ENCODE data around the gene ESR2. TPM values are rescaled to one million over a fixed set of nuclear protein-coding genes. Genes with fewer than 3 reads are reported as not detected.
"Not testable (repeated sequence)": the region's sequence is repeated elsewhere in the genome, so short reads cannot be mapped to it uniquely, and the experiment has no call there.

The ESR2 gene
- total and polyA plus RNA-seq, 7 experiments from 2014 or later, result 0.07 to 0.19 (median 0.12) TPM; not detected in 2

DNA sequence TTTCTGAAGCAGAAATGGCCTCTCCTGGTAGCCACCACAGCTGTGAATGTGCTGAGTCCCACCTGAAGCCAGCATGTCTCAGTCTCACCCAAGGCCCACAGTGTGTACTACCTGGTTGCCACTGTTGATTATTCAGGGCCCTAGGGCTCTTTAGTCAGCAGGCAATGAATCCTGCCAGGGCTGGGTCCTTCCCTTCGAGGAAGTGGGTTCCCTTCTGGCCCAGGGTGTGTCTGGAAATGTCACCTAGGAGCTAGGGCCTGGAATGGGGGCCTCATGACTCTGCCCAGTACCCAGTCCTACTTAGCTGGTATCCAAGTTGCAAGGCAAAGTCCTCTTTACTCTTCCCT lies 234.0 kb downstream of the ESR2 start:
- POLR2A ChIA-PET, result no interaction called here
- peaks cover 19 to 59% (median 34%) of the 10 kb centered on the region in 5 donors for H3K36me3 Mint-ChIP-seq

DNA sequence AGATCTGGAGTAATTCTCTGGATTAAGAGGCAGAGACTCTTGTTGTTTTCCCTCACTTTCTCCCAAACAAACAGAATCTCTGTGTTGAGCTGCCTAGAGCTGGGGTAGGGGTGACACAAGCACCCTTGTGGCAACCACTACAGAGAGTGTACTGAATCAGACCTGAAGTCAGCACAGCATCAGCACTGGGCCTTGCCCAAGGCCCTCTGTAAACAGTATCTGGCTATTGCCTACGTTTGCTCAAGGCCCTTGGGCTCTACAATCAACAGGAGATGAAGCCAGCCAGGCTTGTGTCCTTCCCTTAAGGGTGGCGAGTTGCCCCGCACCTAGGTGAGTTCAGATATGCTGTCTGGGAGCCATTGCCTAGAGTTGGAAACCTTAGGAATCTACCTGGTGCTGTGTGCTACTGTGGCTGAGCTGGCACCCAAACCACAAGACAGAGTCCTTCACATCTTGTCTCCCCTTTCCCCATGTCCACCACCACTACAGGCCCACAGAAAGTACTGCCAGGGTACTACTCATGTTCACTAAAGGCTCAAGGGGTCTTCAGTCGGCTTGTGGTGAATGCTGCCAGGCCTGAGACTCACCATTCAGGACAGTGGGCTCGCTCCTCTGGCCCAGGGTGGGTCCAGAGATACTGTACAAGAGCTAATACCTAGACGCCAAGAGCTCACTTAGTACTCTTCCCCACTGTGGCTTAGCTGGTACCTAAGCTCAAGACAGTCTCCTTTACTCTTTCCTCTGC lies 234.5 kb downstream of the ESR2 start:
- no peaks in the 10 kb centered on the region for H3K27me3 Mint-ChIP-seq
- Histone ChIP-seq H3K9me3 (ENCODE audit: control insufficient read depth in 2 of 3, low read length in 3 of 3) (no peaks in the 10 kb centered on the region), H3K4me1 (ENCODE audit: control insufficient read depth in 2 of 2, insufficient read depth in 2 of 2, low read length in 2 of 2) (no peaks in the 10 kb centered on the region), H3K4me3 (ENCODE audit: low read length) (no peak overlapping the region), H3K36me3 (ENCODE audit: control insufficient read depth in 2 of 3, insufficient read depth in 3 of 3, low read length in 3 of 3) (peaks cover 0 to 31% (median 6%) of the 10 kb centered on the region in 3 experiments), H3K27ac (ENCODE audit: low read depth, low read length) (no peak overlapping the region), H3K27me3 (ENCODE audit: control insufficient read depth in 2 of 2, insufficient read depth in 2 of 2, low read length in 2 of 2) (no peaks in the 10 kb centered on the region)
- intact Hi-C loops (cut with micrococcal nuclease), result no loop called here
- ChIA-PET CTCF (interaction anchor here (0.6 kb wide), 1 partner anchor 841 kb away, joined by 3 read pairs; no protein-coding TSS in a partner anchor), POLR2A (no interaction called here)
- no peak overlapping the region for H3K27ac Mint-ChIP-seq
- peaks cover 0 to 1% (median 0%) of the 10 kb centered on the region in 11 donors for H3K9me3 Mint-ChIP-seq
- ATAC-seq, result no peak
- H3K4me3 Mint-ChIP-seq, result no peak overlapping the region
- H3K4me1 Mint-ChIP-seq, result peaks cover 0 to 5% (median 0%) of the 10 kb centered on the region in 7 donors
- no peak for DNase-seq
- peaks cover 19 to 59% (median 38%) of the 10 kb centered on the region in 5 donors for H3K36me3 Mint-ChIP-seq

More for the DNA sequence above, 234.0 kb downstream of the ESR2 start:
- H3K27me3 ChIP-seq (ENCODE audit: control insufficient read depth in 2 of 2, insufficient read depth in 2 of 2, low read length in 2 of 2), result no peaks in the 10 kb centered on the region
- Mint-ChIP-seq H3K27ac (no peak overlapping the region), H3K4me3 (no peak overlapping the region), H3K27me3 (no peaks in the 10 kb centered on the region), H3K4me1 (peaks cover 0 to 5% (median 0%) of the 10 kb centered on the region in 7 donors), H3K9me3 (peaks cover 0 to 1% (median 0%) of the 10 kb centered on the region in 11 donors)
- CTCF ChIA-PET, result interaction anchor here (0.6 kb wide), 1 partner anchor 841 kb away, joined by 3 read pairs; no protein-coding TSS in a partner anchor
- DNase-seq (no peak), ATAC-seq (no peak)
- H3K36me3 ChIP-seq (ENCODE audit: control insufficient read depth in 2 of 3, insufficient read depth in 3 of 3, low read length in 3 of 3), result peaks cover 0 to 31% (median 8%) of the 10 kb centered on the region in 3 experiments
- no peaks in the 10 kb centered on the region for H3K9me3 ChIP-seq (ENCODE audit: control insufficient read depth in 2 of 3, low read length in 3 of 3)
- intact Hi-C loops (cut with micrococcal nuclease), result no loop called here
- H3K27ac ChIP-seq (ENCODE audit: low read depth, low read length), result no peak overlapping the region
- H3K4me1 ChIP-seq (ENCODE audit: control insufficient read depth in 2 of 2, insufficient read depth in 2 of 2, low read length in 2 of 2), result no peaks in the 10 kb centered on the region
- H3K4me3 ChIP-seq (ENCODE audit: low read length), result no peak overlapping the region

DNA sequence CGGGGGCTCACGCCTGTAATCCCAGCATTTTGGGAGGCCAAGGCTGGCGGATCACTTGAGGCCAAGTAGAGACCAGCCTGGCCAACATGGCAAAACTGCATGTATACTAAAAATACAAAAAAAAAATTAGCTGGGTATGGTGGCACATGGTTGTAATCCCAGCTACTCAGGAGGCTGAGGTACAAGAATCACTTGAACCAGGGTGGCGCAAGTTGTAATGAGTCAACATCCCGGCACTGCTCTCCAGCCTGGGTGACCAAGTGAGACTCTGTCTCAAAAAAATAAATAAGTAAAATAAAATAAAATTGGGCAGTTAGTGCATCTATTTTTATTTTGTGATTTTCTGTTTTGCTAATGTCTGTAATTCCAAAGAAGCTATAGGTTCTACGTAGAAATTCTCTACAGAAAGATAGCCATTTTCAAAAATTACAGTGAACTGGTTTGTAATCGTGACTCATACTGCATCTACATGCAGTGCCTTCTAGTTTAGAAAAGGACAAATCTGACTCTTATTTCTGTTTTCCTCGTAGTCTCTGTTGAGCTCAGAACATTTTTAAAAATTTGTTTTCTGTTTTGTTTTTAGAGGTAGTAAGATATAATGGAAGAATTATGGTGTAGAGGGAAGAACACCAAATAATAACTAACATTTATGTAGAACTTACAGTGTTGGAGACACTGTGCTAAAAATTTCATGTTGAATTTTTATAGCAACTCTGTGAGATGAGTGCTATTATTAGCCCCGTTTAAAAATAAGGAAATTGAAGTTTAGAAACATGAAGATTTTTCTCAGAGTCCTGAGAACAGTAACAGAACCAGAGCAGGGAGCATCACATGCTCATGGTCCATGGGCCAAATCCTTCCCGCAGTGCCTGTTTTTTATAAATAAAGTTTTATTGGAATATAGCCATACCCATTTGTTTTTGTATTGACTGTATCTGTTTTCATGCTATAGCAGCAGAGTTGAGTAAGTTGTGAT lies 240.2 kb downstream of the ESR2 start:
- peaks cover 20 to 70% (median 50%) of the 10 kb centered on the region in 5 donors for H3K36me3 Mint-ChIP-seq
- H3K27ac Mint-ChIP-seq, result no peak overlapping the region
- H3K9me3 Mint-ChIP-seq, result peaks cover 0 to 5% (median 0%) of the 10 kb centered on the region in 11 donors
- Histone ChIP-seq H3K4me1 (ENCODE audit: control insufficient read depth in 2 of 2, insufficient read depth in 2 of 2, low read length in 2 of 2) (no peaks in the 10 kb centered on the region), H3K27ac (ENCODE audit: low read depth, low read length) (no peak overlapping the region), H3K9me3 (ENCODE audit: control insufficient read depth in 2 of 3, low read length in 3 of 3) (no peaks in the 10 kb centered on the region), H3K4me3 (ENCODE audit: low read length) (no peak overlapping the region), H3K27me3 (ENCODE audit: control insufficient read depth in 2 of 2, insufficient read depth in 2 of 2, low read length in 2 of 2) (no peaks in the 10 kb centered on the region), H3K36me3 (ENCODE audit: control insufficient read depth in 2 of 3, insufficient read depth in 3 of 3, low read length in 3 of 3) (peaks cover 0 to 22% (median 4%) of the 10 kb centered on the region in 3 experiments)
- intact Hi-C loops (cut with micrococcal nuclease), result no loop called here
- ChIA-PET POLR2A (interaction anchor here (0.8 kb wide), 1 partner anchor 13 kb away, joined by 3 read pairs; no protein-coding TSS in a partner anchor), CTCF (no interaction called here)
- ATAC-seq (no peak), DNase-seq (no peak)
- H3K4me1 Mint-ChIP-seq, result no peaks in the 10 kb centered on the region
- no peaks in the 10 kb centered on the region for H3K27me3 Mint-ChIP-seq
- H3K4me3 Mint-ChIP-seq, result no peak overlapping the region

DNA sequence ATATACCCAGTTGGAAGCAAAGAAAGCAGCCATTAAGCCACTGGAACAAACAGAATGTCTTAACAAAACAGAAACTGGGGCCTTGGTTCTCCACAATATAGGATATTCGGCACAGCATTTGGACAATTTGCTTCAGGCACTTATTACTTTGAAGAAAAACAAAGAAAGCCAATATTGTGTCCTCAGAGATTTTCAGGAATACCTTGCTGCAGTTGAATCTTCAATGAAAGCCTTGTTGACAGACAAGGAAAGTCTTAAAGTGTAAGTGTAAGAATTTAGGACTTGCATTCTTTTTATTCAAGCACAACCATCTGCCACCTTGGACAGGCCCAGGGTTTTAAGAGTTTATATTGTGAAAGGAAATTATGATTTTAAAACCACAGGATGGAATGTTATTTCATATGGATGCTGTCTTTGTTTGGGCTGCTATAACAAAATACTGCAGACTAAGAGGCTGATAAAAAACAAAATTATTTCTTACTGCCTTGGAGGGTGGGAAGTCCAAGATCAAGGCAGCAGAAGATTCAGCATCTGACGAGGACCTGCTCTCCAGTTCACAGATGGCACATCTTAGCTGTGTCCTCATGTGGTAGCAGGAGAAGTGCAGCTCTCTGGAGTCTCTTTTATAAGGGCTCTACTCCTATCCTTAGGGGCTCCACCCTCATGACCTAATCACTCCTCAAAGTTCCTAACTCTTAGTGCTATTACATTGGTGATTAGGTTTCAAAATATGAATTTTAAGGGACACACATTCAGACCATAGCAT lies 244.4 kb downstream of the ESR2 start:
- Mint-ChIP-seq H3K4me1 (no peaks in the 10 kb centered on the region), H3K27ac (peak overlapping the region in 1 of 9 donors; percentile 48), H3K4me3 (no peak overlapping the region), H3K9me3 (peaks cover 0 to 5% (median 0%) of the 10 kb centered on the region in 11 donors), H3K27me3 (no peaks in the 10 kb centered on the region), H3K36me3 (peaks cover 12 to 56% (median 39%) of the 10 kb centered on the region in 5 donors)
- CTCF ChIA-PET, result no interaction called here
- intact Hi-C loops (cut with micrococcal nuclease), result no loop called here
- Histone ChIP-seq H3K27ac (ENCODE audit: low read depth, low read length) (no peak overlapping the region), H3K4me3 (ENCODE audit: low read length) (no peak overlapping the region), H3K9me3 (ENCODE audit: control insufficient read depth in 2 of 3, low read length in 3 of 3) (no peaks in the 10 kb centered on the region), H3K27me3 (ENCODE audit: control insufficient read depth in 2 of 2, insufficient read depth in 2 of 2, low read length in 2 of 2) (no peaks in the 10 kb centered on the region), H3K36me3 (ENCODE audit: control insufficient read depth in 2 of 3, insufficient read depth in 3 of 3, low read length in 3 of 3) (peaks cover 0 to 18% (median 4%) of the 10 kb centered on the region in 3 experiments), H3K4me1 (ENCODE audit: control insufficient read depth in 2 of 2, insufficient read depth in 2 of 2, low read length in 2 of 2) (no peaks in the 10 kb centered on the region)
- no peak for DNase-seq
- POLR2A ChIA-PET, result no interaction called here
- ATAC-seq, result no peak

DNA sequence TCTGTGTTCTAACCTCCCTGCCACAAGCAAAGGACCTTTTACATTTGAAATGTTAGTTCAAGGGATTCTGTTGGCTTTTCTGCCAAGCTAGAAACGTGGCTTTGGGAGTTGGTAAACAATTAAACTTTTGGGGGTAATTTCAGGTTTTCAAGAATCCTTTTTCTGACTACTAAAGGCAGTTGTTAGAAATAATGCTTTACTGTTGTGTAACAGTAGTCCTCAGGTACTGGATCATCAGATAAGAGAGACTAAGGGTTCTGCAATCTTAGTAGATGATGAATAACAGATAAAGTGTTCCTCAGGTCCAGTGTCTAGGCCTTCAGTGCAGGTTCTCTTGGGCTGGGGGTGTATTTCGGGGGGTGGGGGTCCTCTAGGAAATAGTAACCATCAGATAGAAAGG lies 249.1 kb downstream of the ESR2 start:
- H3K4me3 Mint-ChIP-seq, result no peak overlapping the region
- H3K27ac Mint-ChIP-seq, result no peak overlapping the region
- H3K27ac ChIP-seq (ENCODE audit: low read depth, low read length), result no peak overlapping the region
- ATAC-seq (no peak), DNase-seq (no peak)
- CTCF ChIA-PET, result no interaction called here
- peaks cover 0 to 4% (median 0%) of the 10 kb centered on the region in 3 experiments for H3K36me3 ChIP-seq (ENCODE audit: control insufficient read depth in 2 of 3, insufficient read depth in 3 of 3, low read length in 3 of 3)
- intact Hi-C loops (cut with micrococcal nuclease), result no loop called here
- no peaks in the 10 kb centered on the region for H3K27me3 ChIP-seq (ENCODE audit: control insufficient read depth in 2 of 2, insufficient read depth in 2 of 2, low read length in 2 of 2)
- H3K4me3 ChIP-seq (ENCODE audit: low read length), result no peak overlapping the region
- no peaks in the 10 kb centered on the region for H3K27me3 Mint-ChIP-seq
- H3K36me3 Mint-ChIP-seq, result peaks cover 8 to 58% (median 49%) of the 10 kb centered on the region in 5 donors
- H3K4me1 ChIP-seq (ENCODE audit: control insufficient read depth in 2 of 2, insufficient read depth in 2 of 2, low read length in 2 of 2), result no peaks in the 10 kb centered on the region
- no peaks in the 10 kb centered on the region for H3K9me3 ChIP-seq (ENCODE audit: control insufficient read depth in 2 of 3, low read length in 3 of 3)
- H3K9me3 Mint-ChIP-seq, result peaks cover 0 to 22% (median 11%) of the 10 kb centered on the region in 11 donors
- POLR2A ChIA-PET, result no interaction called here
- peaks cover 0 to 5% (median 0%) of the 10 kb centered on the region in 7 donors for H3K4me1 Mint-ChIP-seq

DNA sequence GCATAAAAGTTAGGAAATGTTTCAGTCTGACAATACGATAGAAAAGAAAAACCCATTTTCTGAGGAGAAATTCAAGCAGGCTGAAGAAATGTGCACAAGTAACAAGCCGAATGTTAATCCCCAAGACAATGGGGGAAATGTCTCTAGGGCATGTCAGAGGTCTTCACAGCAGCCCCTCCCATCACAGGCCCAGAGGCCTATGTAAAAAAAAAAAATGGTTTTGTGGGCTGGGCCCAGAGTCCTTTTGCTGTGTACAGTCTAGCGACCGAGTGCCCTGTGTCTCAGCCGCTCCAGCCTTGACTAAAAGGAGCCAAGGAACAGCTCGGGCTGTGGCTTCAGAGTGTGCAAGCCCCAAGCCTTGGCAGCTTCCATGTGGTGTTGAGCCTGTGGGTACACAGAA lies 250.9 kb downstream of the ESR2 start:
- ATAC-seq; DNase-seq; H3K4me1 Mint-ChIP-seq; H3K4me3 ChIP-seq (ENCODE audit: low read length); CTCF ChIA-PET; H3K27ac Mint-ChIP-seq; H3K36me3 ChIP-seq (ENCODE audit: control insufficient read depth in 2 of 3, insufficient read depth in 3 of 3, low read length in 3 of 3); intact Hi-C loops (cut with micrococcal nuclease); H3K27me3 ChIP-seq (ENCODE audit: control insufficient read depth in 2 of 2, insufficient read depth in 2 of 2, low read length in 2 of 2); H3K4me1 ChIP-seq (ENCODE audit: control insufficient read depth in 2 of 2, insufficient read depth in 2 of 2, low read length in 2 of 2); POLR2A ChIA-PET; H3K27ac ChIP-seq (ENCODE audit: low read depth, low read length); H3K27me3 Mint-ChIP-seq; H3K9me3 ChIP-seq (ENCODE audit: control insufficient read depth in 2 of 3, low read length in 3 of 3); H3K4me3 Mint-ChIP-seq: not testable (repeated sequence)
- Mint-ChIP-seq H3K36me3 (peaks cover 8 to 66% (median 56%) of the 10 kb centered on the region in 5 donors), H3K9me3 (peaks cover 0 to 22% (median 11%) of the 10 kb centered on the region in 11 donors)
